ENCODE measurements around the gene SLC2A8.

SLC2A8 gene

DNA sequence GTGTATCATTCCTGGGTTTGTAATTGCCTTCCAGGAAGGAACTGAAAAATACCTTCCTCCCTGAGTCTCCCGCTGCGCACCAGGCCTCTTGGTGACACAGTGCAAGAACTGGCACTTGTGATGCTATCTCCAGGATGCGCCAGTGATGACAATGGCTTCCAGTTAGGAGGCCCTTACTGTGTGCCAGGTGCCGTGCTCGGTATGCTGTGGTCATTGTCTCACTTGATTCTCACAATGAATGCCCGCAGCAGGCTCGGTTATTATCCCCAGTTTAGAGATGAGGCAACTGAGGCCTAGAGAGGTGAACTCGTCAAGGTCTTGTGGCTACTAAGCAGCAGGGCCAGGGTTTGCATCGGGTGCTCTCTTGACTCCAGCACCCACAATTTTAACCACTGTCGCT, 31.5 kb upstream of the SLC2A8 start:
- TF ChIP-seq, protein P1, sequence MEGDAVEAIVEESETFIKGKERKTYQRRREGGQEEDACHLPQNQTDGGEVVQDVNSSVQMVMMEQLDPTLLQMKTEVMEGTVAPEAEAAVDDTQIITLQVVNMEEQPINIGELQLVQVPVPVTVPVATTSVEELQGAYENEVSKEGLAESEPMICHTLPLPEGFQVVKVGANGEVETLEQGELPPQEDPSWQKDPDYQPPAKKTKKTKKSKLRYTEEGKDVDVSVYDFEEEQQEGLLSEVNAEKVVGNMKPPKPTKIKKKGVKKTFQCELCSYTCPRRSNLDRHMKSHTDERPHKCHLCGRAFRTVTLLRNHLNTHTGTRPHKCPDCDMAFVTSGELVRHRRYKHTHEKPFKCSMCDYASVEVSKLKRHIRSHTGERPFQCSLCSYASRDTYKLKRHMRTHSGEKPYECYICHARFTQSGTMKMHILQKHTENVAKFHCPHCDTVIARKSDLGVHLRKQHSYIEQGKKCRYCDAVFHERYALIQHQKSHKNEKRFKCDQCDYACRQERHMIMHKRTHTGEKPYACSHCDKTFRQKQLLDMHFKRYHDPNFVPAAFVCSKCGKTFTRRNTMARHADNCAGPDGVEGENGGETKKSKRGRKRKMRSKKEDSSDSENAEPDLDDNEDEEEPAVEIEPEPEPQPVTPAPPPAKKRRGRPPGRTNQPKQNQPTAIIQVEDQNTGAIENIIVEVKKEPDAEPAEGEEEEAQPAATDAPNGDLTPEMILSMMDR (IDR thresholded peaks at IDR 0.05; ENCODE audit: low read depth, low read length), result no peak

DNA sequence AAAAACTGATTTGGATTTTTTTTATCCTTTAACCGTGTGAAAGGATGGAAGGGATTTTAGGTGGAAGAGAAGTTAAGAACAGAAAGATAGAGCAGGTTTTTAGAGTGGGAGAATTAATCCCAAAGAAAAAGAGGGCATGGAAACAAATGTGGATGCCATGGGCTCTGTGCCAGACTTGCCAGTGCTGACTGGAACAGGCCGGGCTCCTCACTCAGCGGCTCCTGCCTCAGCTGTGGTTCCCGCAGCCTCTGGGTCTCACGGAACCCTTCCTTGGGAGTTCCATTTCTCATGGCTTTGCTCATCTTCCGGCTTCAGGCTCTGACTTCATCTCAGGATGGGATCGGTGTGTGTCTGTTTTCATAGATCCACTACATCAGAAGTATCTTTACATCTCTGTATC, 30.4 kb upstream of the SLC2A8 start:
- TF ChIP-seq, protein P1 (IDR thresholded peaks at IDR 0.05; ENCODE audit: low read depth, low read length), result no peak
- DNase-seq (ENCODE audit: extremely low read depth, low read depth), result no peak

More for the DNA sequence above, 31.5 kb upstream of the SLC2A8 start:
- no peak for DNase-seq (ENCODE audit: extremely low read depth, low read depth)

DNA sequence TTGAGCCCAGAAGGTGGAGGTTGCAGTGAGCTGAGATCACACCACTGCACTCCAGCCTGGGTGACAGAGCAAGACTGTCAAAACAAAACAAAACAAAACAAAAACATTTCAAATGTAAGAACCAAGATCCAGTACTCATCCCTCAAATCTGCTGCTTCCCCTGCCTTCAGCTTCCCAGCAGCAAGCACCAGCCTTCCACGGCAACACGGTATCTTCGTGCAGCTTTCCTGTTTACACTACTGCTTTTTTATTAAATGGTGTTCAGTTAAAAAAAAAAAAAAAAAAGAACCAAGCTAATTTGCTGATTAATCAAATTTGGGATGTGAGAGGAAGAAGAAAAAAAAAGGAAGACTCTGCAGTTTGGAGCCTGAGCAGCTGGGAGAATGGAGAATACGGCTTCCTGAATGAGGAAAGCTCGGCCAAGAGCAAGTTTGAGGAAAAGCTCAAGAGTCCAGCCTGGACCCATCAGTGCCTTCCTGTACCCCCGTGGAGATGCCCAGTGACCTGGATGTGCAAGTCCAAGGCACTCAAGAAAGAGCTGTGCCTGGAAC, 28.0 kb upstream of the SLC2A8 start:
- TF ChIP-seq, protein P1 (IDR thresholded peaks at IDR 0.05; ENCODE audit: low read depth, low read length), result no peak
- DNase-seq (ENCODE audit: extremely low read depth, low read depth), result no peak

DNA sequence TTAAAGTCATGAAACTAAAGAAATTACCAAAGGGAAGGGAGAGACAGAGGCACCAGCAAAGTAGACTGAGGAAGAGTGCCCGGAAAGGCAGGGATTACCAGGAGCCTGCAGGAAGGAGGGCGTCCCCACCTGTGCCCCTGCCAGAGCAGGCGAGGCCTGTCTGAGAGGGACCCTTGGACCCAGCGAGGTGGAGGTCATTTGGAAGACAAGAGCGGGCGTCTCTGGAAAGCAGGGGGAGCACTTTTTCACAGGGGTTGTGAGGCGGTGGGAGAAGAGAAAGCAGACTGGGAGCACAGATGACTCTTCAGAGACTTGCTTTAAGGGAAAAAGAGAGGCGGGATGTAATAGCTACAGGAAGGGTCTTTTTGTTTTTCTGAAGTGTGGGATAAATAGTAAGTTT, 27.5 kb upstream of the SLC2A8 start:
- no peak for DNase-seq (ENCODE audit: extremely low read depth, low read depth)
- TF ChIP-seq, protein P1 (IDR thresholded peaks at IDR 0.05; ENCODE audit: low read depth, low read length), result no peak

DNA sequence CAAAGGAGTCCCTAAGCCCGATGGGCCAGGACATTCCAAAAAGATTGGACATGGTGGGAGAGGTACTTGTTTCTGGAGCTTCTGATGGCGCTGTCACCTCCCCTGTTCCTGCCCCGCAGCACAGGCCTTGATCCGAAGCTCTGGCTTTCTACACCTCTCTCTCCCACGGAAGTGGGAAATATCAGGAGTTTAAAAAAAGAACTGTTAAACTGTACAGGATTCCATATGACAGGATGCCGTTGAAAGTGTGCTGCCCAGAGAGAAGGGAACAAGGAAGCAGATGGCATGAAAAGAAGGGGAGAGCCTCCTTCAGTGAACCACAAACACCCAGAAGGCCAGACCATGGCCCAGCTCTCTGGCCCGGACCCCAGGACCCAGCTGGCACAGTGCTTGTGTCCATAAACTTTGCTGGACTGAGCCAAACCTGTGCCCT, 26.8 kb upstream of the SLC2A8 start:
- TF ChIP-seq, protein P1 (IDR thresholded peaks at IDR 0.05; ENCODE audit: low read depth, low read length), result no peak
- DNase-seq (ENCODE audit: extremely low read depth, low read depth), result no peak

DNA sequence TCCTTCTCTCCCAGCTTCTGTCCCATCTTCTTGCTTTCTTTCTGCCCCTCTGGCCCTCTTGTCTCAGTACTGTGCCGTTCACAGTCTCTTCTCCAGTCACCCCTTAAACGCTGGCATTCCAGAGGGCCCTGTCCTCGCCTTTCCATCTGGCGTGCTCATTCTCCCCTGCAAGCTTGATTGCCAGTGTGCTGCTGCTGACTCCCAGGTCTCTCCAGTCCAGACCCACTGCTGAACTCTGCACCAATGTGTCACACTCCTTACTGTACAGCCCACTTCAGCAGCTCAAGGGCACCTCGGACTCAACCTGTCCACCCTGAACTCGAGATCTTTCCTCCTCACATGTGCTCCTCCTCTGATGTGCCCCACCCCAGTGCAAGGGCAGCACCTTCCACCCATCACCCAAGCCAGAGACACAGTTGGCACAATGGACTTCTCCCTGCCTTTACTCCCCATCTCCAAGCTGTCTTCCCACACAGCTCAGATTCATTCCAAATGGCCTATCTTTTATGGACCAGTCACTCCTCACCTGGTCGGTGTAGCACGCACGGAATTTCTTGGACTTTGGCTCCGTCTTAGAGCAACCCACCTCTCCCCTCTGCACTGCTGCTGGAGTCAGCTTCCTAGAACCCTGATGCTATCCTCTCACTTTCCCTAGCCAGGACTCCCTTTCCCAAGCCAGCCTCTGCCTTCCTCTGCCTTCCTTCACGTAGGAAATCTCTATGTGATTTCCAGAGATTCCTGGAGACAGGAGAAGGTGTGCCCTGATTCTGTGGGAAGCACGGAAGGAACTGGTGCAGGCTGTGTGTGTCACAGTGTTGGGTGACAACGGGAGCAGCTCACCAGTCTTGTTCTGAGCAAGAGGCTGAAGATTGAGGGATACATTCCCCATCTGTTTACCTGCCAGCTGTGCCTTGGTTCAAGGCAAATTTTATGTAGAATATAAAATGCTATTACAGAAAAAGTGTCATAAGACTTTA, 26.0 kb upstream of the SLC2A8 start:
- TF ChIP-seq, protein P1 (IDR thresholded peaks at IDR 0.05; ENCODE audit: low read depth, low read length), result no peak
- DNase-seq (ENCODE audit: extremely low read depth, low read depth), result no peak

DNA sequence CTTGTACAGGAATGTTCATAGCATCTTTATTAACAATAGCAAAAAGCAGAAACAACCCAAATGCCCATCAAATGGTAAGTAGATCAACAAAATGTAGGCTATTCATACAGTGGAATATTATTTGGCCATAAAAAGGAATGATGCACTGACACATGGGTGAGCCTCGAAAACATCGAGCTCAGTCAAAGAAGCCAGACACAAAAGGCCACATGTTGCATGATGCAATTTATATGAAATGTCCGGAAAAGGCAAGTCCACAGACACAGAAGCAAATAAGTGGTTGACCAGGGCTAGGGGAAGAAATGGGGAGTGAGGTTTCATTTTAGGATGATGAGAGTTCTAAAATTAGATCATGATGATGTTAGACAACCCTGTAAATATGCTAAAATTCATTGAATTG, 16.5 kb upstream of the SLC2A8 start:
- TF ChIP-seq, protein P1 (IDR thresholded peaks at IDR 0.05; ENCODE audit: low read depth, low read length), result no peak
- no peak for DNase-seq (ENCODE audit: extremely low read depth, low read depth)
